Transverse colon (tissue), 4 donors: ENCODE results near the gene PCGF6. TPM values are rescaled to one million over a fixed set of nuclear protein-coding genes. Genes with fewer than 3 reads are reported as not detected.
"Not testable (repeated sequence)": the region's sequence is repeated elsewhere in the genome, so short reads cannot be mapped to it uniquely, and the experiment has no call there.

Source experiments
- DNase-seq: peaks from one replicate; pipeline ENCODE4 v3.0.0-alpha.2; 2019
- H3K27ac ChIP-seq, 4 donors: fragments of 200-600 bp; sonication (generic); 2 replicates each; pipeline ENCODE4 v1.5.1; 2016 to 2018; ENCODE audit warnings: inconsistent platforms in 4 of 4
- H3K27me3 ChIP-seq: fragments of 200-600 bp; sonication (generic); 2 replicates; pipeline ENCODE4 v1.5.1; 2017; ENCODE audit warnings: inconsistent platforms
- H3K36me3 ChIP-seq, 4 donors: fragments of 200-600 bp; sonication (generic); 2 replicates each; pipeline ENCODE4 v1.5.1; 2017 to 2019; ENCODE audit warnings: inconsistent platforms in 4 of 4
- H3K4me1 ChIP-seq, 4 donors: fragments of 200-600 bp; sonication (generic); 2 replicates each; pipeline ENCODE4 v1.5.1; 2017 to 2020; ENCODE audit warnings: inconsistent platforms in 4 of 4
- H3K4me3 ChIP-seq, 4 donors: fragments of 200-600 bp; sonication (generic); 1 replicate in 1 of 4; 2 replicates in 3 of 4; pipeline versions ENCODE4 v1.5.1 to v1.6.1; 2017 to 2019; ENCODE audit warnings: inconsistent platforms in 4 of 4
- H3K9me3 ChIP-seq, 2 donors: fragments of 200-600 bp; sonication (generic); 2 replicates each; pipeline ENCODE4 v1.5.1; 2017 to 2019; ENCODE audit warnings: inconsistent platforms in 2 of 2
- EP300 ChIP-seq: sonication (generic); formaldehyde crosslinking; IDR thresholded peaks from one replicate; pipeline ENCODE4 v1.6.1; 2017; ENCODE audit warnings: antibody characterized with exemption, low read depth
- POLR2A ChIP-seq: fragments of 450-650 bp; IDR thresholded peaks from one replicate; pipeline ENCODE4 v1.6.1; 2016; ENCODE audit warnings: antibody characterized with exemption, mild to moderate bottlenecking, moderate library complexity
- POLR2AphosphoS5 ChIP-seq, 3 donors: sonication (generic); formaldehyde crosslinking; IDR thresholded peaks; one replicate each; pipeline ENCODE4 v1.6.1; 2016; ENCODE audit warnings: antibody characterized with exemption in 3 of 3
- WGBS, 2 donors: methylation state at CpG; one replicate each; pipeline ENCODE4 v1.1.5; 2018; ENCODE audit warnings: low coverage in 1 of 2; 5-methylcytosine and 5-hydroxymethylcytosine counted together
- in situ Hi-C, 4 donors: fragments of 200-750 bp; cut with MboI; loops; one replicate each; pipeline versions ENCODE4 v1.15.0 to v1.15.1; 2017; ENCODE audit warnings: low sequenced_read_pairs in 3 of 4, low pct_ligation_motif_present in 1 of 4, low pct_unique_long_range_greater_than_20kb in 1 of 4
- intact Hi-C: fragments of 100-400 bp; cut with DNase I; formaldehyde crosslinking; loops from one replicate; pipeline ENCODE4 v1.15.1; 2023; ENCODE audit warnings: low total_unique reads
- total RNA-seq, 4 donors: library from RNA; depleted of rRNA; stranded (reverse); fragments of >200 nt; gene quantifications; one replicate each; pipeline ENCODE4 v1.1.0, GENCODE V29; 2016
- TF ChIP-seq, protein P1 (sequence below), 5 experiments: fragments of 200-600 bp in 3 of 5; fragments of 450-650 bp in 2 of 5; sonication (generic) in 3 of 5; IDR thresholded peaks; 1 replicate in 2 of 5; 2 replicates in 3 of 5; pipeline ENCODE4 v1.5.1; 2016 to 2017; ENCODE audit warnings: antibody characterized with exemption in 5 of 5, inconsistent platforms in 3 of 5, mild to moderate bottlenecking in 2 of 5, moderate library complexity in 1 of 5

The PCGF6 gene
- total RNA-seq, 4 donors from 2014 or later = 5.9 to 44.5 (median 21.6) TPM

DNA sequence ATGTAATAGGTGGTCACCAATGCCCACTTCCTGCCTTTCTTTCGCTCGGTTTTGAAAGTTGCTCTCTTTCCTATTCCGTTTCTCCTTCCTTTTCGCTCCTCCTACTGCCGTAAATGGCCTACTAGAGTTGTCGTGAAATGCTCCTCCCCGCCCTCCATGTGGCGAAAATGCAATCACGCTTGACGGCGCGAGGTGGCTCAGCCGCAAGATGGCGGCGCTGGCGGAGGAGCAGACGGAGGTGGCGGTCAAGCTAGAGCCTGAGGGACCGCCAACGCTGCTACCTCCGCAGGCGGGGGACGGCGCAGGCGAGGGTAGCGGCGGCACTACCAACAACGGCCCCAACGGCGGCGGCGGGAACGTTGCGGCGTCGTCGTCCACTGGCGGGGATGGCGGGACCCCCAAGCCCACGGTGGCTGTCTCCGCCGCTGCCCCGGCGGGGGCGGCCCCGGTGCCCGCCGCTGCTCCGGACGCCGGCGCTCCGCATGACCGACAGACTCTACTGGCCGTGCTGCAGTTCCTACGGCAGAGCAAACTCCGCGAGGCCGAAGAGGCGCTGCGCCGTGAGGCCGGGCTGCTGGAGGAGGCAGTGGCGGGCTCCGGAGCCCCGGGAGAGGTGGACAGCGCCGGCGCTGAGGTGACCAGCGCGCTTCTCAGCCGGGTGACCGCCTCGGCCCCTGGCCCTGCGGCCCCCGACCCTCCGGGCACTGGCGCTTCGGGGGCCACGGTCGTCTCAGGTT lies 17.0 kb upstream of the PCGF6 start, which contains the start of gene TAF5:
Gene TAF5, plus strand, starts transcription at position 195 of the 737 bp plus-strand sequence. Its CDS starts 14 bp downstream, at position 209.
- in situ Hi-C loops = no loop called here
- WGBS, 2 donors = 0% methylated on average over 11 to 40 of the region's 81 CpGs
- H3K27ac ChIP-seq = peak within 1 kb of the TSS; percentile 93 to 97 (median 94)
- peak within 1 kb of the TSS; percentile 90 to 97 (median 96) for H3K4me3 ChIP-seq
- intact Hi-C loops = no loop called here
- H3K27me3 ChIP-seq = no peaks in the 10 kb centered on the region
- H3K36me3 ChIP-seq = no peaks in the 10 kb centered on the region
- TF ChIP-seq POLR2A (peak; percentile 84), EP300 (no peak), POLR2AphosphoS5 (IDR thresholded peaks at IDR 0.05) (peak; percentile 94 to 98 (median 96))
- TF ChIP-seq, protein P1, sequence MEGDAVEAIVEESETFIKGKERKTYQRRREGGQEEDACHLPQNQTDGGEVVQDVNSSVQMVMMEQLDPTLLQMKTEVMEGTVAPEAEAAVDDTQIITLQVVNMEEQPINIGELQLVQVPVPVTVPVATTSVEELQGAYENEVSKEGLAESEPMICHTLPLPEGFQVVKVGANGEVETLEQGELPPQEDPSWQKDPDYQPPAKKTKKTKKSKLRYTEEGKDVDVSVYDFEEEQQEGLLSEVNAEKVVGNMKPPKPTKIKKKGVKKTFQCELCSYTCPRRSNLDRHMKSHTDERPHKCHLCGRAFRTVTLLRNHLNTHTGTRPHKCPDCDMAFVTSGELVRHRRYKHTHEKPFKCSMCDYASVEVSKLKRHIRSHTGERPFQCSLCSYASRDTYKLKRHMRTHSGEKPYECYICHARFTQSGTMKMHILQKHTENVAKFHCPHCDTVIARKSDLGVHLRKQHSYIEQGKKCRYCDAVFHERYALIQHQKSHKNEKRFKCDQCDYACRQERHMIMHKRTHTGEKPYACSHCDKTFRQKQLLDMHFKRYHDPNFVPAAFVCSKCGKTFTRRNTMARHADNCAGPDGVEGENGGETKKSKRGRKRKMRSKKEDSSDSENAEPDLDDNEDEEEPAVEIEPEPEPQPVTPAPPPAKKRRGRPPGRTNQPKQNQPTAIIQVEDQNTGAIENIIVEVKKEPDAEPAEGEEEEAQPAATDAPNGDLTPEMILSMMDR (IDR thresholded peaks at IDR 0.05) = no peak
- DNase-seq = peak; percentile 93
- peaks cover 10 to 31% (median 23%) of the 10 kb centered on the region in 4 donors for H3K4me1 ChIP-seq
- no peaks in the 10 kb centered on the region for H3K9me3 ChIP-seq

DNA sequence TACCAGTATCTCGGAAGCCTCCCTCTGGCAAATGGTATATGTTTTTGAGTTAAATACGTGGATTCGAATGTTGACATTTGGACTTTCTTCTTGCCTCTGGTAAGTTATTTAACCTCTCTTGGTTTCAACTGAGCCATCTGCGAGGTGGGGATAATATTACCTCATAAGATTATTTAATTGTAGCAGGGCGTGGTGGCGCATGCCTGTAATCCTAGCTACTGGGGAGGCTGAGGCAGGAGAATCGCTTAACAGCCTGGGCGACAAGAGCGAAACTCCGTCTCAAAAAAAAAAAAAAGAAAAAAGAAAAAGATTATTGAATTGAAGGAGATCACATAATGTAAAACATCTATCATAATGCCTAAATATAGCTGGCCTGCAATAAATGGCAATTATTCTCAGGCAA lies 16.4 kb upstream of the PCGF6 start:
- H3K36me3 ChIP-seq = no peaks in the 10 kb centered on the region
- in situ Hi-C loops (no loop called here), intact Hi-C loops (no loop called here)
- H3K27me3 ChIP-seq = no peaks in the 10 kb centered on the region
- no peak for TF ChIP-seq POLR2A
- no peak for TF ChIP-seq POLR2AphosphoS5 (IDR thresholded peaks at IDR 0.05)
- no peak for TF ChIP-seq EP300
- TF ChIP-seq, protein P1 (IDR thresholded peaks at IDR 0.05) = no peak
- peak overlapping the region; percentile 93 to 97 (median 94) for H3K27ac ChIP-seq
- WGBS, 2 donors = 39 to 52% methylated on average over 4 to 10 of the region's 10 CpGs
- H3K4me1 ChIP-seq = peaks cover 10 to 31% (median 23%) of the 10 kb centered on the region in 4 donors
- DNase-seq = no peak
- H3K4me3 ChIP-seq = peak overlapping the region; percentile 90 to 97 (median 96)
- no peaks in the 10 kb centered on the region for H3K9me3 ChIP-seq

DNA sequence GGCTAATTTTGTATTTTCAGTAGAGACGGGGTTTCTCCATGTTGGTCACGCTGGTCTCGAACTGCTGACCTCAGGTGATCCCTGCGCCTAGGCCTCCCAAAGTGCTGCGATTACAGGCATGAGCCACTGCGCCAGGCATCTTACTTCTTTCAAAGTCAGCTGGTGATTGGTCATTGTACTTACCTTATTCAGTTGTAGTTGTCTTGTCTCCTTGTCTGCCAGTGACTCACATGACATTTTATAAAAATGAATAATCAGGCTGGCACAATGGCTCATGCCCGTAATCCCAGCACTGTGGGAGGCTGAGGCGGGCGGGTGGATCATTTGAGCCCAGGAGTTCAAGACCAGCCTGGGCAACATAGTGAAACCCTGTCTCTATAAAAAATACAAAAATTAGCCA lies 9.9 kb upstream of the PCGF6 start:
- WGBS, 2 donors = 90% methylated on average over 9 of the region's 9 CpGs; no CpG with 5 or more reads in 1 of the 2 donors
- H3K4me3 ChIP-seq, H3K27me3 ChIP-seq, intact Hi-C loops, in situ Hi-C loops, H3K4me1 ChIP-seq, H3K36me3 ChIP-seq, H3K27ac ChIP-seq, DNase-seq, H3K9me3 ChIP-seq: not testable (repeated sequence)

DNA sequence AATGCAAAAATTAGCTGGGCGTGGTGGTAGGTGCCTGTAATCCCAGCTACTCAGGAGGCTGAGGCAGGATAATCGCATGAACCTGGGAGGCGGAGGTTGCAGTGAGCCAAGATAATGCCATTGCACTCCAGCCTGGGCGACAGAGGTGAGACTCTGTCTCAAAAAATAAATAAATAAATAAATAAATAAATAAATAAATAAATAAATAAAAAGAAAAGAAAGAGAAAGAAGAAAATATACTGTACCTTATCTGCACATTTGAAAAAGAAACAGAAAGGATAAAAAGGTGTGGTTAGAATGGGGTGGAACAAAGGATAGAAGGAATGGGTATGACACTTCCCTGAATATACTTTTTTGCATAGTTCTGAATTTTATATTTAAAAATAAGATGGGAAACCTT lies 8.6 kb upstream of the PCGF6 start:
- H3K4me3 ChIP-seq, H3K27me3 ChIP-seq, in situ Hi-C loops, H3K27ac ChIP-seq, H3K9me3 ChIP-seq, H3K4me1 ChIP-seq, intact Hi-C loops, H3K36me3 ChIP-seq, DNase-seq: not testable (repeated sequence)
- 60 to 87% methylated on average over 1 to 4 of the region's 4 CpGs for WGBS, 2 donors

DNA sequence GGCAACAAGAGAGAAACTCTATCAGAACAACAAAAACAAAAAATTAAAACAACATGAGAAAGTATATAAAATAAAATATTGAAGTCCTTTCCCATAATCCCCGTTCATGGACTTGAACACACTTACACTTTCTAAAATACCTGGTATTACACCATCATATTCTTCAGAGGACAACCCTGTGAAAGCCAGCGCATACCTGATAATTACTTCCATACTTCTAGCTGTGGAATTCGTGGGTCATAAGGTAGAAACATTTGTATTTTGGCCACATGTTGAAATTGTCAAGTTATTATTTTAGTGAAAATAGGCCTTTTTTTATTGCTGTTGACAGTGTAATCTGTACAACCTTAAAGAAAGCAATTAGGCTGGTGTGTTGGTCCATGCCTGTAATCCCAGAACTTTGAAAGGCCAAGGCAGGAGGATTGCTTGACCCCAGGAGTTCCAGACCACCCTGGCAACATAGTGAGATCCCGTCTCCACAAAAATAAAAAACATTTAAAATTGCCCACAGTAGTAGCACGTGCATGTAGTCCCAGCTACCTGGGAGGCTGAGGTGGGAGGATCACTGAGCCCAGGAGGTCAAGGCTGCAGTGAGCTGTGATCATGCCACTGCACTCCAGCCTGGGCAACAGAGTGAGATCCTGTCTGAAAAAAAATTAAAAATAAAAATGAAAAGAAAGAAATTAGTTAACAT lies 5.1 kb upstream of the PCGF6 start:
- Histone ChIP-seq H3K4me1 (peaks cover 0 to 5% (median 2%) of the 10 kb centered on the region in 4 donors), H3K27me3 (no peaks in the 10 kb centered on the region), H3K27ac (no peak overlapping the region), H3K36me3 (no peaks in the 10 kb centered on the region), H3K4me3 (no peak overlapping the region), H3K9me3 (no peaks in the 10 kb centered on the region)
- WGBS, 2 donors = 81 to 86% methylated on average over 5 of the region's 5 CpGs
- intact Hi-C loops = no loop called here
- DNase-seq = no peak
- TF ChIP-seq EP300 = no peak
- TF ChIP-seq POLR2A = no peak
- TF ChIP-seq POLR2AphosphoS5 (IDR thresholded peaks at IDR 0.05) = no peak
- TF ChIP-seq, protein P1 (IDR thresholded peaks at IDR 0.05) = no peak
- in situ Hi-C loops = no loop called here

DNA sequence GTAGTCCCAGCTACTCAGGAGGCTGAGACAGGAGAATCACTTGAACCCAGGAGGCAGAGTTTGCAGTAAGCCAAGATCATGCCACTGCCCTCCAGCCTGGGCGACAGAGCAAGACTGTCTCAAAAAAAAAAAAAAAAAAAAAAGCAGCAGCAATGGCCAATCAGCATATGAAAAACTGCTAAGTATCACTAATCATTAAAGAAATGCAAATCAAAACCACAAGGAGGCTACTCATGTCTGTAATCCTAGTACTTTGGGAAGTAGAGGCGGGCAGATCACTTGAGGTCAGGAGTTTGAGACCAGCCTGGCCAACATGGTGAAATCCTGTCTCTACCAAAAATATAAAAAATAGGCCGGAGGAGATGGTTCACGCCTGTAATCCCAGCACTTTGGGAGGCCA lies 3.6 kb upstream of the PCGF6 start:
- H3K9me3 ChIP-seq, H3K4me3 ChIP-seq, in situ Hi-C loops, H3K27me3 ChIP-seq, H3K27ac ChIP-seq, H3K36me3 ChIP-seq, intact Hi-C loops, DNase-seq: not testable (repeated sequence)
- peaks cover 0 to 13% (median 8%) of the 10 kb centered on the region in 4 donors for H3K4me1 ChIP-seq
- 90 to 91% methylated on average over 3 to 4 of the region's 4 CpGs for WGBS, 2 donors
